Common myeloid progenitor, CD34-positive (primary cell): Measurements from ENCODE around the gene TMEM117.

Experiments
- CTCF ChIA-PET: fragments of 350-600 bp; sonication (Branson Sonifier 250); formaldehyde crosslinking; loops from one replicate; lab custom pipeline; 2021; ENCODE audit warnings: antibody characterized with exemption; lab: Charles Lee
- POLR2A ChIA-PET: fragments of 350-600 bp; sonication (Branson Sonifier 250); formaldehyde crosslinking; loops from one replicate; lab custom pipeline; 2021; ENCODE audit warnings: antibody characterized with exemption; lab: Charles Lee
- DNase-seq, 3 donors: peaks; one replicate each; pipeline versions ENCODE4 v3.0.0 to v3.0.0-alpha.2; 2013
- H3K27ac ChIP-seq, 2 experiments: 1 replicate in 1 of 2; 2 replicates in 1 of 2; pipeline ENCODE4 v1.7.0; 2013; ENCODE audit warnings: inconsistent platforms in 2 of 2, low read length in 2 of 2, mild to moderate bottlenecking in 2 of 2, low read depth in 1 of 2, moderate library complexity in 1 of 2; ENCODE audit not compliant: severe bottlenecking in 2 of 2, insufficient read depth in 1 of 2, poor library complexity in 1 of 2
- H3K27me3 ChIP-seq, 5 experiments: replicated peaks in 2 of 5; 1 replicate in 3 of 5; 2 replicates in 2 of 5; pipeline versions ENCODE4 v1.6.1 to v1.7.0; 2013; ENCODE audit warnings: low read length in 4 of 5, mild to moderate bottlenecking in 2 of 5, moderate library complexity in 2 of 5, inconsistent platforms in 1 of 5; ENCODE audit not compliant: insufficient read depth in 5 of 5, control insufficient read depth in 4 of 5
- H3K36me3 ChIP-seq, 4 experiments: 1 replicate in 2 of 4; 2 replicates in 2 of 4; pipeline versions ENCODE4 v1.6.1 to v1.7.0; 2013; ENCODE audit warnings: low read length in 3 of 4, control low read depth in 1 of 4, mild to moderate bottlenecking in 1 of 4; ENCODE audit not compliant: control insufficient read depth in 4 of 4, insufficient read depth in 4 of 4
- H3K4me1 ChIP-seq, 4 experiments: 1 replicate in 3 of 4; 2 replicates in 1 of 4; pipeline versions ENCODE4 v1.6.1 to v1.7.1; 2013; ENCODE audit warnings: low read length in 3 of 4, mild to moderate bottlenecking in 3 of 4, control low read depth in 1 of 4, inconsistent platforms in 1 of 4, moderate library complexity in 1 of 4; ENCODE audit not compliant: control insufficient read depth in 4 of 4, insufficient read depth in 4 of 4; ENCODE audit errors: control extremely low read depth in 1 of 4
- H3K4me3 ChIP-seq, 7 experiments: 1 replicate in 4 of 7; 2 replicates in 3 of 7; pipeline versions ENCODE4 v1.5.1 to v1.7.0; 2013; ENCODE audit warnings: mild to moderate bottlenecking in 7 of 7, low read length in 6 of 7, moderate library complexity in 6 of 7, inconsistent platforms in 2 of 7, low read depth in 2 of 7, control low read depth in 1 of 7; ENCODE audit not compliant: insufficient read depth in 4 of 7, control insufficient read depth in 1 of 7; ENCODE audit errors: extremely low read depth in 1 of 7
- H3K9me3 ChIP-seq, 5 experiments: 1 replicate in 4 of 5; 2 replicates in 1 of 5; pipeline versions ENCODE4 v1.6.1 to v1.7.1; 2013; ENCODE audit warnings: low read length in 4 of 5, mild to moderate bottlenecking in 2 of 5, inconsistent platforms in 1 of 5, low read depth in 1 of 5, moderate library complexity in 1 of 5; ENCODE audit not compliant: control insufficient read depth in 4 of 5, insufficient read depth in 2 of 5; ENCODE audit errors: control extremely low read depth in 1 of 5
- WGBS: methylation state at CpG from one replicate; pipeline ENCODE4 v1.1.5; 2013; ENCODE audit not compliant: insufficient coverage; 5-methylcytosine and 5-hydroxymethylcytosine counted together

The TMEM117 gene

DNA sequence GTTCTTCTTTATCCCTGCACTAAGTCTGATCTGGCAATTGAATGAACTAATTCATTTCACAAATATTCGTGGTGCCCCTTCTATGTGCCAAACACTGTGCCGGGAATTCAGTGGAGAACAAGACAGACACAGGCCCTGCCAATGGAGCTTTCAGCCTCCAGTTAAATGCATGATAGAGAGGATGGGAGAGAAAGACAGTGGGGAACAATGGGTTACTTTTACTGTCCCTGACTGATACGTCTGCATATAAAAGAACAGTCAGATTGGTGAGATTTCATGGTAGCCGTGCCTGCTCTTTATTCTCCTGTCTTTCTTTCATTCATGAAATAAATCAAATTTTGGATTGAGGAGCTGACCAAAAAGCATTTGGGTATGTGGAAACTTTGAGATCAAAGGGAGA, 78.5 kb downstream of the TMEM117 start:
- ChIA-PET CTCF (interaction anchor here (0.9 kb wide), 1 partner anchor 1016 kb away, joined by 3 read pairs; no protein-coding TSS in a partner anchor), POLR2A (no interaction called here)
- Histone ChIP-seq H3K4me3 (no peak overlapping the region), H3K4me1 (no peaks in the 10 kb centered on the region), H3K27ac (no peak overlapping the region), H3K9me3 (no peaks in the 10 kb centered on the region), H3K27me3 (no peaks in the 10 kb centered on the region), H3K36me3 (no peaks in the 10 kb centered on the region)
- WGBS, result 67% methylated on average over 2 of the region's 4 CpGs
- DNase-seq, result no peak

DNA sequence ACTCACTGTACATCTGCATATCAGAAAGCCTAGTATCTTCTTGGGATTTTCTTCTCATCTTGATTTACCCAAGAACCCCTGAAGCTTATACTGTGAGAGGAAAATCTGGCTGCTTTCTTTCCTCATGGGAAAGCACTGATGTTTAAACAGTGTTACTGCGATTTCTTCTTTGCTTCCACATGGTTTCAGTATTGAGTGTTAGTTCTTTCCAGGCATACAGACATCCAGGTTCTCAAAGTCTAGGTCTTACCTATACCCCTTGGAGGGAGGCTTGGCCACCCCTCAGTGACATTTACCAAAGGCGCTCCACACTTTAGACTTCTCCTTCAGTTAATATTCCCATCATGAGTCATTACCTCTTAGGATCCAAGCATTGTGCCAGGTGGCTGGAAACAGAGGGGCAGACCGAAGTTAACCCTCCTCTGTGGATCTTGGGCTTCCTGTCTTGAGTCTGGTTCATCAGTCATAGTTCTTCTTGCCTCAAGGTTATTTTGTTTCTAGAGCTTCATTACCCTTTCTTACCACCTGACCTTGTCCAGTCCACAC, 79.1 kb downstream of the TMEM117 start:
- POLR2A ChIA-PET, result no interaction called here
- H3K27me3 ChIP-seq, result no peaks in the 10 kb centered on the region
- no peak overlapping the region for H3K27ac ChIP-seq
- 88% methylated on average over 3 of the region's 3 CpGs for WGBS
- no peaks in the 10 kb centered on the region for H3K4me1 ChIP-seq
- no peak for DNase-seq
- H3K4me3 ChIP-seq, result no peak overlapping the region
- CTCF ChIA-PET, result interaction anchor here (0.9 kb wide), 1 partner anchor 1016 kb away, joined by 3 read pairs; no protein-coding TSS in a partner anchor
- H3K9me3 ChIP-seq, result no peaks in the 10 kb centered on the region
- no peaks in the 10 kb centered on the region for H3K36me3 ChIP-seq

GRCh38 chr12:43917896-43918295, 82.0 kb downstream of the TMEM117 start:
- WGBS, result no CpG with 5 or more reads among the region's 2 CpGs
- DNase-seq, result no peak
- no peak overlapping the region for H3K4me3 ChIP-seq
- H3K27ac ChIP-seq, result no peak overlapping the region
- POLR2A ChIA-PET, result no interaction called here
- CTCF ChIA-PET, result no interaction called here
- H3K9me3 ChIP-seq, result no peaks in the 10 kb centered on the region
- no peaks in the 10 kb centered on the region for H3K4me1 ChIP-seq
- no peaks in the 10 kb centered on the region for H3K36me3 ChIP-seq
- no peaks in the 10 kb centered on the region for H3K27me3 ChIP-seq

DNA sequence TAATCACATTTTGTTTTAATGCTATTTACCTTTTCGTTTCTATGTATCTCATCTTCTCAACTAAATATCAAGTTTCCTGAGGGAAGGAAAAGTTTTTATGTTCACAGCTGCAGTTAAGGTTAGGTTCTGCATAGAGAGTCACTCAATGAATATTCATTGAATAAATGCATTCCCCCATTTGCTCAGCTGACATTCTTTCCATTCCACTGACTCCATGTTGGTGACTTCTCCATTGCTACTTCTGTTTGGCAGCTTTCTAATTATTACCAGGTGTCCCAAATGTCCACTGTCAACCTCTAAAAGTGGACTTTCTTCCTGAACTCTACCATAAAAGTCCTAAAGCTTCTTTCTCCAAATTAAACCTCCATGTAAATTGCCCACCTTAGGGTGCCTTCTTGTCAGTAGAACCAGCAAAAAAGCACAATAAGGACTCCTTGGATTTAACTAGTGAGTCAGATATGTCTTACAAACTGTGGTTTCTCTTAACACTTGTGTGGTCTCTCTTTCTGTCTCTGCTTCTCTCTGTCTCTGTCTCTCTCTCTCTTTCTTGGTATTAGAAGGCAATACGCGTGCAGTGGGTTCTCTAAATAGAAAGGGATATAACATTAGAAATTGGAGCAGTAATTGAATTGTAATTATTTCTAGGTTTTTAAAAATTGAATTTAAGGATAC, 85.9 kb downstream of the TMEM117 start:
- Histone ChIP-seq H3K9me3 (no peaks in the 10 kb centered on the region), H3K27me3 (no peaks in the 10 kb centered on the region), H3K4me3 (no peak overlapping the region), H3K4me1 (no peaks in the 10 kb centered on the region), H3K36me3 (no peaks in the 10 kb centered on the region), H3K27ac (no peak overlapping the region)
- DNase-seq, result no peak
- CTCF ChIA-PET, result no interaction called here
- no CpG with 5 or more reads among the region's 3 CpGs for WGBS
- POLR2A ChIA-PET, result no interaction called here

- no peak for DNase-seq
- H3K4me3 ChIP-seq, result no peak overlapping the region
- H3K27me3 ChIP-seq, result no peaks in the 10 kb centered on the region
- no peak overlapping the region for H3K27ac ChIP-seq
- POLR2A ChIA-PET, result no interaction called here
- WGBS, result no CpG with 5 or more reads among the region's 1 CpG
- H3K9me3 ChIP-seq, result peaks cover 0 to 13% (median 4%) of the 10 kb centered on the region in 5 experiments
- H3K36me3 ChIP-seq, result no peaks in the 10 kb centered on the region
- H3K4me1 ChIP-seq, result no peaks in the 10 kb centered on the region
- CTCF ChIA-PET, result no interaction called here
Measured at GRCh38 chr12:43930032-43930431, 94.2 kb downstream of the TMEM117 start.

DNA sequence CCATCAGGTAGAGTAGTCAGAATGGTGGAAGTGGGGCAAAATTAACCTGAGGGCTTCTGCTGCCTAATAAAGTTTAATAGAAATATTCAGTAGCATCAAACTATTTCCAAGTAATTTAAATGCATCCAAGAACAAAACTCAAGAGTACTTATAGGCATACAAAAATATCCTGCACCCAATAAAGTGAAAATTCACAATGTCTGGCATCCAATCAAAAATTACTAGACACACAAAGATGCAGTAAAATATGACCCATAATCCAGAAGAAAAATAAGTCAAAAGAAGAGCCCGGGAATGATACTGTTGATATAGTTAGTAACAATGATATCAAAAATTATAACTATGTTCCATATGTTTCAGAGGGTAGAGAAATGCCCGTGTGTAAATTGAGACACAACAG, 95.3 kb downstream of the TMEM117 start:
- ChIA-PET CTCF (no interaction called here), POLR2A (no interaction called here)
- H3K4me3 ChIP-seq, result no peak overlapping the region
- no peaks in the 10 kb centered on the region for H3K36me3 ChIP-seq
- H3K27me3 ChIP-seq, result no peaks in the 10 kb centered on the region
- no CpG with 5 or more reads among the region's 2 CpGs for WGBS
- H3K4me1 ChIP-seq, result no peaks in the 10 kb centered on the region
- H3K9me3 ChIP-seq, result peaks cover 0 to 13% (median 4%) of the 10 kb centered on the region in 5 experiments
- DNase-seq, result no peak
- no peak overlapping the region for H3K27ac ChIP-seq

DNA sequence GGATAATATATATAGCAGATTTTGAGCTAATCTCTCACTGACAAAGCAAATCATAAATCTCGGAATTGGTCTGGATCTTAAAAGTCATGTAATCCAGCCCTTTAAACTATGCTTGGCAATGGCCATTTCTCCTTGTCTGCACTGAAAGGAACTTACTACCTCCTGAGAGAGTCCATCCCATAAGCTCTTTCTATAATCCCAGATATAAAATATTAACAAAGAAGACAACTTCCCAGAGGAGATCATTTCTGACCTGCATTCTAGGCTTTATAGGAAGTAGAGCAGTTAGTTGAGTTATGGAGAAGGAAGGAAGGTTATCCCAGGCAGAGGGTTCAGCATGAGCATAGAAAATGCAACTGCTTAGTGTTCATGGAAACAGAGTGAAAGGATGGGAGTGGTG, 99.7 kb downstream of the TMEM117 start:
- no peaks in the 10 kb centered on the region for H3K4me1 ChIP-seq
- POLR2A ChIA-PET, result no interaction called here
- H3K9me3 ChIP-seq, result peaks cover 0 to 5% (median 2%) of the 10 kb centered on the region in 5 experiments
- H3K36me3 ChIP-seq, result no peaks in the 10 kb centered on the region
- CTCF ChIA-PET, result no interaction called here
- no peak overlapping the region for H3K4me3 ChIP-seq
- no peaks in the 10 kb centered on the region for H3K27me3 ChIP-seq
- no CpG with 5 or more reads among the region's 1 CpG for WGBS
- no peak overlapping the region for H3K27ac ChIP-seq
- DNase-seq, result no peak
